Mesenchymal stem cell (in vitro differentiated cells and primary cell): Measurements from ENCODE around the gene TIAM2.
"Not testable (repeated sequence)": the region's sequence is repeated elsewhere in the genome, so short reads cannot be mapped to it uniquely, and the experiment has no call there.

Experiments
- DNase-seq: peaks from one replicate; pipeline ENCODE4 v3.0.0-alpha.2; 2013
- H2AFZ ChIP-seq: one replicate; pipeline ENCODE4 v1.6.1; 2013; ENCODE audit warnings: low read depth, mild to moderate bottlenecking, control low read depth, inconsistent platforms, low read length, moderate library complexity
- H2AK5ac ChIP-seq: 2 replicates; pipeline ENCODE4 v1.6.1; 2013; ENCODE audit warnings: low read length, moderate library complexity, mild to moderate bottlenecking, inconsistent platforms; ENCODE audit not compliant: severe bottlenecking
- H2BK120ac ChIP-seq: one replicate; pipeline ENCODE4 v1.6.1; 2013; ENCODE audit warnings: low read depth, mild to moderate bottlenecking, inconsistent platforms, low read length, moderate library complexity
- H2BK12ac ChIP-seq, 2 experiments: one replicate each; pipeline ENCODE4 v1.6.1; 2013; ENCODE audit warnings: inconsistent platforms in 2 of 2, low read length in 2 of 2, mild to moderate bottlenecking in 2 of 2, moderate library complexity in 2 of 2, control low read depth in 1 of 2
- H2BK15ac ChIP-seq: one replicate; pipeline ENCODE4 v1.6.1; 2013; ENCODE audit warnings: mild to moderate bottlenecking, low read depth, inconsistent platforms; ENCODE audit not compliant: poor library complexity, severe bottlenecking
- H2BK5ac ChIP-seq: 2 replicates; pipeline ENCODE4 v1.6.1; 2013; ENCODE audit warnings: low read depth, mild to moderate bottlenecking, low read length, control low read depth, inconsistent platforms; ENCODE audit not compliant: poor library complexity, severe bottlenecking
- H3K14ac ChIP-seq, 2 experiments: one replicate each; pipeline ENCODE4 v1.6.1; 2013; ENCODE audit warnings: inconsistent platforms in 2 of 2, low read length in 2 of 2, control low read depth in 1 of 2, mild to moderate bottlenecking in 1 of 2, moderate library complexity in 1 of 2
- H3K18ac ChIP-seq, 2 experiments: one replicate each; pipeline ENCODE4 v1.6.1; 2013; ENCODE audit warnings: inconsistent platforms in 2 of 2, low read length in 2 of 2, control low read depth in 1 of 2, low read depth in 1 of 2, mild to moderate bottlenecking in 1 of 2
- H3K23ac ChIP-seq, 2 experiments: one replicate each; pipeline ENCODE4 v1.6.1; 2013; ENCODE audit warnings: inconsistent platforms in 2 of 2, low read length in 2 of 2, mild to moderate bottlenecking in 2 of 2, moderate library complexity in 2 of 2, control low read depth in 1 of 2
- H3K27ac ChIP-seq: 2 replicates; pipeline ENCODE4 v1.5.1; 2013; ENCODE audit warnings: mild to moderate bottlenecking, moderate library complexity, low read length, control low read depth, inconsistent platforms; ENCODE audit not compliant: poor library complexity, severe bottlenecking
- H3K27me3 ChIP-seq, 2 experiments: 2 replicates each; pipeline versions ENCODE4 v1.6.1 to v1.7.0; 2013; ENCODE audit warnings: low read length in 2 of 2, mild to moderate bottlenecking in 2 of 2, moderate library complexity in 2 of 2, control low read depth in 1 of 2, inconsistent platforms in 1 of 2; ENCODE audit not compliant: control insufficient read depth in 1 of 2, insufficient read depth in 1 of 2
- H3K36me3 ChIP-seq, 2 experiments: 2 replicates each; pipeline versions ENCODE4 v1.6.1 to v1.7.0; 2013; ENCODE audit warnings: low read length in 2 of 2, control low read depth in 1 of 2, inconsistent platforms in 1 of 2, low read depth in 1 of 2, mild to moderate bottlenecking in 1 of 2; ENCODE audit not compliant: insufficient read depth in 2 of 2, control insufficient read depth in 1 of 2
- H3K4ac ChIP-seq, 2 experiments: one replicate each; pipeline ENCODE4 v1.6.1; 2013; ENCODE audit warnings: inconsistent platforms in 2 of 2, low read length in 2 of 2, mild to moderate bottlenecking in 2 of 2, moderate library complexity in 2 of 2, control low read depth in 1 of 2, low read depth in 1 of 2
- H3K4me1 ChIP-seq: 2 replicates; pipeline ENCODE4 v1.6.1; 2013; ENCODE audit warnings: low read depth, low read length, control low read depth; ENCODE audit not compliant: control insufficient read depth, insufficient read depth
- H3K4me2 ChIP-seq: 2 replicates; pipeline ENCODE4 v1.6.1; 2013; ENCODE audit warnings: low read length, mild to moderate bottlenecking, inconsistent platforms; ENCODE audit not compliant: poor library complexity, severe bottlenecking
- H3K4me3 ChIP-seq, 2 experiments: 2 replicates each; pipeline versions ENCODE4 v1.5.1 to v1.7.0; 2013; ENCODE audit warnings: low read length in 2 of 2, mild to moderate bottlenecking in 2 of 2, control low read depth in 1 of 2, low read depth in 1 of 2; ENCODE audit not compliant: insufficient read depth in 1 of 2
- H3K79me1 ChIP-seq: replicated peaks from 2 replicates; pipeline ENCODE4 v1.6.1; 2013; ENCODE audit warnings: mild to moderate bottlenecking, control low read depth, low read length, inconsistent platforms; ENCODE audit not compliant: poor library complexity, severe bottlenecking
- H3K9ac ChIP-seq: 2 replicates; pipeline ENCODE4 v1.7.0; 2013; ENCODE audit warnings: mild to moderate bottlenecking, low read length, moderate library complexity
- H3K9me3 ChIP-seq: 2 replicates; pipeline ENCODE4 v1.7.0; 2013; ENCODE audit warnings: mild to moderate bottlenecking, low read length; ENCODE audit not compliant: control insufficient read depth
- H4K8ac ChIP-seq: one replicate; pipeline ENCODE4 v1.6.1; 2013; ENCODE audit warnings: inconsistent platforms, mild to moderate bottlenecking, low read length, moderate library complexity
- H4K91ac ChIP-seq: one replicate; pipeline ENCODE4 v1.6.1; 2013; ENCODE audit warnings: mild to moderate bottlenecking, low read length, inconsistent platforms
- WGBS: methylation state at CpG from one replicate; pipeline ENCODE4 v1.1.7; 2013; ENCODE audit warnings: mixed read lengths; 5-methylcytosine and 5-hydroxymethylcytosine counted together

The TIAM2 gene

DNA sequence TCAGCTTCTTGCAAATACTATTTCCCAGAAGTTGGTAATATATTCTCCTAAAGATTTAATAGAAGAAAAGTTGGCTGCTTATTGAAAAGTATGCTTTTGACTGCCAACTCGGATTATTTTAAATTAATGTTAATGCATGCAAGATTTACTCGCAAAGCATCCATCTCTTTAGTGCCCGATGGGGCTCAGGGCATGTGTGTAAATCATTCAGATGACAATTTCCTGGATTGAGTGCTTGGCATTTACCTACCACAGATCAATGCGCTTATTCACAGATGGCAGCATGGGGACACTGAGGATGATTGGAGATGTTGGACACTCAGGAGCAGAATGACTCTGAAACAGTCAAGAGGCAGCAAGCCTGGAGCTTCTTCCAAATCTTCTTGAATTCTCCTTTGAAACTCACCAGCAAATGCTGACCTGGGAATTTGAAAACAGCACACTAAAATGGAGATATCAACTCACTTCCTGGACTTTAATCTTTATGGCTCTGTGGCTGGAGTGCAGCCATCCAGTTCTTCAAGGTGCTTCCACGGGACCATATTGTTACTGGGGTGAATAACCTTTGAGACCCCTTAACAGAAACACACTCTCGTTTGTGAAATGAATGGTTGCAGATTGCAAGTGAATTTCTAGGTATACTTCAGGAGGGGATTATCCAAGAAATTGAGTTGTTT lies 34.1 kb upstream of the TIAM2 start:
- no peak overlapping the region for H4K91ac ChIP-seq
- no peak overlapping the region for H3K23ac ChIP-seq
- DNase-seq: no peak
- no peaks in the 10 kb centered on the region for H3K79me1 ChIP-seq
- no peak overlapping the region for H2BK5ac ChIP-seq
- no peak overlapping the region for H3K27ac ChIP-seq
- H2BK120ac ChIP-seq: no peak overlapping the region
- no peak overlapping the region for H2AK5ac ChIP-seq
- H2BK12ac ChIP-seq: no peak overlapping the region
- H2BK15ac ChIP-seq: no peak overlapping the region
- H3K4me1 ChIP-seq: peaks cover 9% of the 10 kb centered on the region
- H2AFZ ChIP-seq: no peak overlapping the region
- no peak overlapping the region for H4K8ac ChIP-seq
- peaks cover 0 to 2% of the 10 kb centered on the region in 2 experiments for H3K36me3 ChIP-seq
- no peak overlapping the region for H3K4me2 ChIP-seq
- no peak overlapping the region for H3K14ac ChIP-seq
- no peaks in the 10 kb centered on the region for H3K9me3 ChIP-seq
- H3K9ac ChIP-seq: no peak overlapping the region
- no peak overlapping the region for H3K18ac ChIP-seq
- H3K27me3 ChIP-seq: no peaks in the 10 kb centered on the region
- no peak overlapping the region for H3K4me3 ChIP-seq
- no peak overlapping the region for H3K4ac ChIP-seq
- 95% methylated on average over 6 of the region's 6 CpGs for WGBS

DNA sequence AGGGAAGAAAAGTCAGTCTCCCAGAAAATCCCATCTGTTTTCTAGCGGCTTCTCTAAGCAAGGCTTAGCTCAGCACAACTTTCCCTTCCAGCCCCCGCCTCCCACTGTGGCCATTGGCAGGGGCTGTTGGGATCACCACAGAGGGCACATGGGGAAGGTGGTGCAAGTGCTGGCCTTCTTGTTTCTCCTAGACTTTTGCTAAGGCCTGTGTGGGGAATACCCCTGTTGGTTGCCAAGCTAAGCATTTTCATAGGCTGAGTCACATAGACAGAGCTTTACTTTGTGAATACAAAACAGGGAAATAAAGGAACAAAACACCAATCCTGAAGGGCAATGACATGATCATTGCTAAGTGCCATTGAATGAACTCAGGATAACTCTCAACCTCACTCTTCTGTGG lies 32.4 kb upstream of the TIAM2 start:
- Histone ChIP-seq H4K8ac (no peak overlapping the region), H3K4ac (no peak overlapping the region), H3K9me3 (no peaks in the 10 kb centered on the region), H3K79me1 (no peaks in the 10 kb centered on the region), H3K4me3 (no peak overlapping the region), H3K14ac (no peak overlapping the region), H4K91ac (no peak overlapping the region), H3K18ac (no peak overlapping the region), H2AK5ac (no peak overlapping the region), H2AFZ (no peak overlapping the region), H3K27ac (peak overlapping the region; percentile 45), H2BK120ac (no peak overlapping the region), H3K23ac (no peak overlapping the region), H2BK12ac (no peak overlapping the region), H3K9ac (no peak overlapping the region), H3K27me3 (no peaks in the 10 kb centered on the region), H3K36me3 (peaks cover 0 to 2% of the 10 kb centered on the region in 2 experiments), H2BK5ac (no peak overlapping the region), H3K4me1 (peaks cover 9% of the 10 kb centered on the region), H2BK15ac (no peak overlapping the region), H3K4me2 (no peak overlapping the region)
- peak; percentile 80 for DNase-seq
- whole genome bisulfite sequencing: no CpG with 5 or more reads among the region's 2 CpGs

DNA sequence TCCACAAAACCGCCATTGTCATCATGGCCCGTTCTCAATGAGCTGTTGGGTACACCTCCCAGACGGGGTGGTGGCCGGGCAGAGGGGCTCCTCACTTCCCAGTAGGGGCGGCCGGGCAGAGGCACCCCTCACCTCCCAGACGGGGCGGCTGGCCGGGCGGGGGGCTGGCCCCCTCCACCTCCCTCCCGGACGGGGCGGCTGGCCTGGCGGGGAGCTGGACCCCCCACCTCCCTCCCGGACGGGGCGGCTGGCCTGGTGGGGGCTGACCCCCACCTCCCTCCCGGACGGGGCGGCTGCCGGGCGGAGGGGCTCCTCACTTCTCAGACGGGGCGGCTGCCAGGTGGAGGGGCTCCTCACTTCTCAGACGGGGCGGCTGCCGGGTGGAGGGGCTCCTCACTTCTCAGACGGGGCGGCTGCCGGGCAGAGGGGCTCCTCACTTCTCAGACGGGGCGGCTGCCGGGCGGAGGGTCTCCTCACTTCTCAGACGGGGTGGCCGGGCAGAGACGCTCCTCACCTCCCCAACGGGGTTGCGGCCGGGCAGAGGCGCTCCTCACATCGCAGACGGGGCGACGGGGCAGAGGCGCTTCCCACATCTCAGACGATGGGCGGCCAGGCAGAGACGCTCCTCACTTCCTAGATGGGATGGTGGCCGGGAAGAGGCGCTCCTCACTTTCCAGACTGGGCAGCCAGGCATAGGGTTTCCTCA lies 28.9 kb upstream of the TIAM2 start:
- not testable (repeated sequence) for H2AFZ ChIP-seq, H2BK15ac ChIP-seq, H2BK120ac ChIP-seq, H3K4me3 ChIP-seq, H3K36me3 ChIP-seq, H3K4ac ChIP-seq, H3K4me1 ChIP-seq, DNase-seq, H3K18ac ChIP-seq, H3K23ac ChIP-seq, H3K79me1 ChIP-seq, H3K9me3 ChIP-seq, H3K27me3 ChIP-seq, H2AK5ac ChIP-seq, H4K91ac ChIP-seq, H4K8ac ChIP-seq, H3K14ac ChIP-seq, H3K27ac ChIP-seq, H2BK12ac ChIP-seq, H3K4me2 ChIP-seq, H3K9ac ChIP-seq, H2BK5ac ChIP-seq
- 97% methylated on average over 29 of the region's 51 CpGs for WGBS

DNA sequence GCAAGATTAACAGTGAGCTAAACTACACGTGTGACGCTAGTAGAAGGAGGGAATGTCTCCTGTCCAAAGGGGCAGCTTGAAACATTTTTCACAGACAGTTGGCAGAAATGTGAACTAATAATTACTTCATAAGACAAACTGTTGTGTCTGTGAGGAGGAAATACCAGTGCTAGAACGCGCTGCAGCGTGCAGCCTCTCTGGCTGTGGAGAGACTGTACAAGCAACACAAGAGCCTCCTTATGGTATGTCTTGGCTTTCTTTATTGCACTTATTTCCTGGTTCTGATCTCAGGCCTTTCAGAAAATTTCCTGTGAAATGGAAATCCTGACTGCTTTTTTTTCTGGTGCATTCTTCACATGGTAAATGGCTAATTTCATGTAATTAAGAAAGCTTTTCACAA lies 25.3 kb upstream of the TIAM2 start:
- H2BK15ac ChIP-seq: no peak overlapping the region
- H3K27me3 ChIP-seq: no peaks in the 10 kb centered on the region
- H3K14ac ChIP-seq: no peak overlapping the region
- H3K9ac ChIP-seq: no peak overlapping the region
- H3K23ac ChIP-seq: no peak overlapping the region
- no peak overlapping the region for H4K8ac ChIP-seq
- H4K91ac ChIP-seq: no peak overlapping the region
- no peaks in the 10 kb centered on the region for H3K9me3 ChIP-seq
- no peak overlapping the region for H2AFZ ChIP-seq
- H3K79me1 ChIP-seq: no peaks in the 10 kb centered on the region
- H3K27ac ChIP-seq: no peak overlapping the region
- WGBS: 47% methylated on average over 5 of the region's 5 CpGs
- no peaks in the 10 kb centered on the region for H3K4me1 ChIP-seq
- H3K36me3 ChIP-seq: no peaks in the 10 kb centered on the region
- H3K4me3 ChIP-seq: no peak overlapping the region
- no peak overlapping the region for H2BK5ac ChIP-seq
- H2BK12ac ChIP-seq: no peak overlapping the region
- DNase-seq: peak; percentile 47
- H2BK120ac ChIP-seq: no peak overlapping the region
- no peak overlapping the region for H3K4me2 ChIP-seq
- no peak overlapping the region for H2AK5ac ChIP-seq
- no peak overlapping the region for H3K18ac ChIP-seq
- H3K4ac ChIP-seq: no peak overlapping the region
